Glomerular endothelial cell (primary cell): ENCODE data around the gene GEN1. TPM values are rescaled to one million over a fixed set of nuclear protein-coding genes. Genes with fewer than 3 reads are reported as not detected.

Source experiments
- DNase-seq: peaks from one replicate; pipeline ENCODE4 v3.0.0-alpha.2; 2011; ENCODE audit warnings: low read depth, low spot score; ENCODE audit errors: extremely low read depth
- total RNA-seq: library from RNA; depleted of rRNA; stranded (reverse); fragments of >200 nt; gene quantifications from 2 replicates; pipeline ENCODE4 v1.2.3, GENCODE V29; 2015

The GEN1 gene
- total RNA-seq, 1 donor from 2014 or later: 16.4 TPM

- no peak for DNase-seq
These were observed 39.9 kb downstream of the GEN1 start for GRCh38 chr2:17793803-17794354.

- no peak for DNase-seq
These were observed 41.4 kb downstream of the GEN1 start for GRCh38 chr2:17795309-17795708.

GRCh38 chr2:17798338-17798737 is 44.4 kb downstream of the GEN1 start:
- no peak for DNase-seq

- DNase-seq: no peak
These were observed 45.6 kb downstream of the GEN1 start for GRCh38 chr2:17799301-17800120.

- DNase-seq: no peak
These were observed 46.3 kb downstream of the GEN1 start for GRCh38 chr2:17800219-17800618.

- DNase-seq: no peak
These were observed 46.9 kb downstream of the GEN1 start for GRCh38 chr2:17800693-17801458.

- no peak for DNase-seq
These were observed 49.6 kb downstream of the GEN1 start for GRCh38 chr2:17803497-17803896.

GRCh38 chr2:17804358-17804757 is 50.4 kb downstream of the GEN1 start:
- no peak for DNase-seq

GRCh38 chr2:17805166-17805565 is 51.2 kb downstream of the GEN1 start:
- DNase-seq: no peak

- no peak for DNase-seq
These were observed 51.9 kb downstream of the GEN1 start for GRCh38 chr2:17805717-17806363.

- no peak for DNase-seq
These were observed 59.2 kb downstream of the GEN1 start for GRCh38 chr2:17813010-17813741.

- no peak for DNase-seq
These were observed 60.0 kb downstream of the GEN1 start for GRCh38 chr2:17813742-17814473.

- DNase-seq: no peak
These were observed 60.7 kb downstream of the GEN1 start for GRCh38 chr2:17814601-17815000.

GRCh38 chr2:17815468-17816184 is 61.7 kb downstream of the GEN1 start:
- no peak for DNase-seq

- no peak for DNase-seq
These were observed 62.7 kb downstream of the GEN1 start, which contains the start of gene MSGN1 for GRCh38 chr2:17816396-17817245. Gene MSGN1 (plus strand): TSS chr2:17816460. CDS start chr2:17816519, 59 bp downstream.

- DNase-seq: no peak
These were observed 64.4 kb downstream of the GEN1 start for GRCh38 chr2:17818235-17818815.

GRCh38 chr2:17821080-17821479 is 67.1 kb downstream of the GEN1 start:
- no peak for DNase-seq
